Inferior parietal cortex (tissue), 1 donor: ENCODE results near the gene ANGEL2.

Experiments
- DNase-seq: peaks from one replicate; pipeline ENCODE4 v3.0.0-alpha.2; 2016; ENCODE audit errors: extremely low spot score

Gene ANGEL2

GRCh38 chr1:212951947-212952640 is 63.6 kb downstream of the ANGEL2 start:
- DNase-seq = peak; percentile 10

DNA sequence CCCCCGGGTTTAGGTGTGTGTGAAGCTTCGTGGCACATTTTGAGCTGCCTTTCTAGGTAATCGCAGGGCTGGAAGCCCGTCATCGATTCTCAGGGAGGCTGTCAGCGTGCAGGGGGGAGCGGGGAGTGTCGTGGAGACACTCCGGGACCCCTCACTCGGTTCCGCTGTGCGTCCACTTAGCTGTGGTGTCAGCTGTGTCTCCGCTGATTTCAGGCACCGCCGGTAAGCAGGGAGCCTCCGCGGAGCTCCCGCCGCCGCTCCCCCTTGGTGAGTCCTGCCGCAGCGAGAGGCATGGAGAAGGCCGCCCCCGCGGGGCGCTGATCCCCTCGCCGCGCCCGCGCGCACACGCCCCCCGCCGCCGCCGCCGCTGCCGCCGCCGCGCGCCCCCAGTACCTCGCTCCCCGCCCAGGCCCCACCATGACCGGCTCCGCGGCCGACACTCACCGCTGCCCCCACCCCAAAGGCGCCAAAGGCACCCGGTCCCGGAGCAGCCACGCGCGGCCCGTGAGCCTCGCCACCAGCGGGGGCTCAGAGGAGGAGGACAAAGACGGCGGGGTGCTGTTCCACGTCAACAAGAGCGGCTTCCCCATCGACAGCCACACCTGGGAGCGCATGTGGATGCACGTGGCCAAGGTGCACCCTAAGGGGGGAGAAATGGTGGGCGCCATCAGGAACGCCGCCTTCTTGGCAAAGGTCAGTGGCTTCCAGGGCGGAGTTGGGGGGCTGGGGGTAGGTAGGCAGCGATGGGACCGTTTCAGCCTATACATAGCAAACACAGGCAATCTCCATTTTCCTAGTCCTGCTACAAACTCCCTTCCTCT is 64.3 kb downstream of the ANGEL2 start:
- DNase-seq = no peak

DNA sequence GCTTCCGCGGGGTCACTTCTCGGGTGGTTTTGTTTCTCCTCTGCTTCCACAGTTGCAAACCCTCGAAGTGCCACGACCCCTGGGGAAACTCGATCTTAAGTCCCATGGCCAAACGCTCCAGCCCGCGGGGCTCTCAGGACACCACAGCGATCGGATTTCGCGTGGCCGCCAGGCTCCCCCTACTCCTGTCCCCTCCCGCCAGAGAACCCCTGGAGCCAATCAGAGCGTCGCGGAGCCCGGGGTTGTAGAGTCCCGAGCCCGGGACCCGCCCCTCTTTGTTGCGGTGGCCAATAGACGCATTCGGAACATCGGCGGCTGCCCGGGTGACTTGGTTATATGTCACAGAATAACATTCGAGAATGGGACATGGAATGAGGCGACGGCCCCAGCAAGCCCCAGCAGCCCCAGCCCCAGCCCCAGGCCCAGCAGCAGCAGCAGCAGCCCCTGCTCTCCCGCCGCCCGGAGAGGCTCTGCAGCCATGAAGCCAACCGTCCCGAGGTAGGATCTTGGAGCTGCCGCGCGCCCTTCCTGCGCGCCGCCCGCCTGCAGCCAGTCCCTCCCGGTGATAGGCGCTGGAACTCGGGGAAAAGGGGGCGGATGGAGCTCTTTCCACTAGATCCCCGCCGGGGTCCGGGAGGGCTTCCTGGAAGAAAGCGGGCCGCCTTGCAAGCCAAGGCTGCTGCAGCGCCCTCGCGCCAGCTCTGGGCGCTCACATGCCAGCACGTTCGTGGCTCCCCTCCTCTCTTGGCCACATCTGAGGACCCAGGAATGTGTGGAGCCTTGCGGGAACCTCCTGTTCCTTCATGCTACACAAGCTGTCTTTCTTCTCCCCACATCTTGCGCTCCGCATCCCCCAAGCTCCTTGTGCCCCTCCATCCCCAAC is 65.2 kb downstream of the ANGEL2 start, which contains the start of gene VASH2:
TSS of gene VASH2 (plus strand) at position 299 of the 883 bp plus-strand sequence. CDS start 1,002 bp downstream, outside the sequence.
- DNase-seq = peak; percentile 84

- no peak for DNase-seq
These were observed 65.9 kb downstream of the ANGEL2 start for GRCh38 chr1:212949771-212950170.

DNA sequence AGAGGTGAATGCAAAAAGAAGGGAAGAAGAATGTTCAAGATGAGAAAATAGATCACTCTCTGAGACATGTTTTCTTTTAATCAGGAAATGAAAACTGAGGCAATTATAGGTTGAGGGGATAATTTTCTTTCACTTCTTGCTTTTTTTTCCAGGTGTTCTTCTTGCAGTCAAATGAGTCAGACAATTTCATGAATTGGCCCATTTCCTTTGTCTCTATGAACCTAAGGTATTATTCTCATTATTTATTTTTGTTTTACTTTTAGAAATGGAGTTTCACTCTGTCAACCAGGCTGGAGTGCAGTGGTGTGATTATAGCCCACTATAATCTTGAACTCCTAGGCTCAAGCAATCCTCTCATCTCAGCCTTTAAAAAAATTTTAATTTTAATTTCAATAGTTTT is 68.8 kb downstream of the ANGEL2 start:
- no peak for DNase-seq

GRCh38 chr1:212945463-212946160 is 70.1 kb downstream of the ANGEL2 start:
- no peak for DNase-seq

GRCh38 chr1:212945056-212945455 is 70.6 kb downstream of the ANGEL2 start:
- DNase-seq = no peak

GRCh38 chr1:212944229-212944901 is 71.3 kb downstream of the ANGEL2 start:
- DNase-seq = no peak

DNA sequence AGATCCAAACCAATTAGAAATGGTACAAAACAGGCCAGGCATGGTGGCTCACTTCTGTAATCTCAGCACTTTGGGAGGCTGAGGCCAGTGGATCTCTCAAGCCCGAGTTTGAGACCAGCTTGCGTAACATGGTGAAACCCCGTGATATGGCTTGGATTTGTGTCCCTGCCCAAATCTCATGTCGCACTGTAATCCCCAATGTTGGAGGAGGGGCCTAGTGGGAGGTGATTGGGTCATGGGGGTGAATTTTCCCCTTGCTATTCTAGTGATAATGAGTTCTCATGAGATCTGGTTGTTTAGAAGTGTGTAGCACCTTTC is 72.3 kb downstream of the ANGEL2 start:
- DNase-seq = no peak

DNA sequence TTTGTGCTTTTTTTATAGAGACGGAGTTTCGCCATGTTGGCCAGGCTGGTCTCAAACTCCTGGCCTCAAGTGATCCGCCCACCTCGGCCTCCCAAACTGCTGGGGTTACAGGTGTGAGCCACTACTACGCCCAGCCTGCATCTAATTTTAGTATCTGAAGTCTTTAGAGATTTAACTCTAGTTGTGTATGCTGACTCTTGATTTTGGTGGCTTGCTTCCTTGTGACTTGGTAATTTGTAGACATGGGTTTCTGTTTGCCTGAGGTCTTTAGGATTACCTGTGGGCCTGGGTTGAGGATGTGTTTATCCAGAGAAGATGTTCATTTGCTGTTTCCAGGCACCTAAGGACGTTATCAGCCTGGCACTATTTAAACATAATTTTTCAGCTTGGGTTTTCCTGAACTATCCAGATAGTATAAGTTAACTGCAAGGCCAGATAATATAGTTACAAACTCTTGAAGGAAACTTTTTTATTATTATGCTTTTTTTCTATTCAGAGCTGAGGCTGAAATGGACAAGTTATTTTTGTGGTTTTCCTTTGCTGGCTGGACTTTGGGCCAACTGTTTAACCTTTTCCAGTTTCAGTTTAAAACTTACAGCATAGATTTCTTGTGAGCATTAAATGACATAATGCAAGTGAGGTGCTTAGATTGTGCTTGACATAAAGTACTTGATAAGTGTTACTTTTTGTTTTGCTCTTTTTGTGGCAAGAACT is 72.8 kb downstream of the ANGEL2 start:
- DNase-seq = no peak
